GM18499 (cell line): Measurements from ENCODE around the gene VSTM2B.

Experiments used
- ATAC-seq: cut with Tn5 transposase; IDR thresholded peaks from one replicate; pipeline ENCODE4 v1.9.1; 2021; ENCODE audit warnings: moderate number of reproducible peaks; ENCODE audit not compliant: insufficient read depth, unreplicated experiment

The VSTM2B gene

GRCh38 chr19:29562299-29563297, 36.8 kb downstream of the VSTM2B start:
- no peak for ATAC-seq

- no peak for ATAC-seq
These were observed 37.8 kb downstream of the VSTM2B start for GRCh38 chr19:29563486-29564101.

GRCh38 chr19:29564574-29565005, 38.8 kb downstream of the VSTM2B start:
- no peak for ATAC-seq

GRCh38 chr19:29565171-29565570, 39.4 kb downstream of the VSTM2B start:
- no peak for ATAC-seq

- no peak for ATAC-seq
These were observed 40.8 kb downstream of the VSTM2B start for GRCh38 chr19:29566496-29567054.

- ATAC-seq, result no peak
These were observed 41.6 kb downstream of the VSTM2B start for GRCh38 chr19:29567366-29567915.

GRCh38 chr19:29568036-29569025, 42.5 kb downstream of the VSTM2B start:
- no peak for ATAC-seq

- ATAC-seq, result no peak
These were observed 43.5 kb downstream of the VSTM2B start for GRCh38 chr19:29569038-29569911.

- ATAC-seq, result no peak
These were observed 45.4 kb downstream of the VSTM2B start for GRCh38 chr19:29571181-29571580.

GRCh38 chr19:29573486-29573885, 47.7 kb downstream of the VSTM2B start:
- ATAC-seq, result no peak

GRCh38 chr19:29574510-29574909, 48.7 kb downstream of the VSTM2B start:
- no peak for ATAC-seq

GRCh38 chr19:29576046-29576606, 50.3 kb downstream of the VSTM2B start:
- ATAC-seq, result no peak

GRCh38 chr19:29576761-29577648, 51.2 kb downstream of the VSTM2B start:
- ATAC-seq, result no peak

GRCh38 chr19:29577649-29577963, 51.8 kb downstream of the VSTM2B start:
- ATAC-seq, result no peak

- no peak for ATAC-seq
These were observed 52.6 kb downstream of the VSTM2B start for GRCh38 chr19:29578349-29578748.

- no peak for ATAC-seq
These were observed 53.6 kb downstream of the VSTM2B start for GRCh38 chr19:29579308-29579910.

- ATAC-seq, result no peak
These were observed 55.6 kb downstream of the VSTM2B start for GRCh38 chr19:29581398-29581797.
